Hematopoietic multipotent progenitor cell treated with erythropoietin and hydrocortisone succinate and interleukin-3 and kit ligand, for 15 days (in vitro differentiated cells): Measurements from ENCODE around the gene PLIN1.

ENCODE experiments used
- DNase-seq: peaks from one replicate; pipeline ENCODE4 v3.0.0-alpha.2; 2015; ENCODE audit warnings: low spot score

Gene PLIN1

GRCh38 chr15:89672221-89673164 is 6.7 kb downstream of the PLIN1 start:
- DNase-seq = no peak

- no peak for DNase-seq
Observed at GRCh38 chr15:89671687-89672086, 7.5 kb downstream of the PLIN1 start.

- no peak for DNase-seq
Observed at GRCh38 chr15:89670971-89671560, 8.1 kb downstream of the PLIN1 start.

- no peak for DNase-seq
Observed at GRCh38 chr15:89669941-89670340, 9.2 kb downstream of the PLIN1 start.

GRCh38 chr15:89669309-89669865 is 9.8 kb downstream of the PLIN1 start:
- no peak for DNase-seq

GRCh38 chr15:89668171-89668570 is 11.0 kb downstream of the PLIN1 start:
- DNase-seq = no peak

- DNase-seq = no peak
Observed at GRCh38 chr15:89667706-89667960, 11.5 kb downstream of the PLIN1 start.

- no peak for DNase-seq
Observed at GRCh38 chr15:89666858-89667705, 12.1 kb downstream of the PLIN1 start.

GRCh38 chr15:89666184-89666857 is 12.8 kb downstream of the PLIN1 start:
- no peak for DNase-seq

GRCh38 chr15:89665449-89666181 is 13.6 kb downstream of the PLIN1 start:
- DNase-seq = no peak

- DNase-seq = no peak
Observed at GRCh38 chr15:89664441-89665350, 14.5 kb downstream of the PLIN1 start.

GRCh38 chr15:89662893-89663626 is 16.1 kb downstream of the PLIN1 start:
- DNase-seq = no peak

- DNase-seq = no peak
Observed at GRCh38 chr15:89660556-89660955, 18.6 kb downstream of the PLIN1 start.

- no peak for DNase-seq
Observed at GRCh38 chr15:89659295-89659694, 19.9 kb downstream of the PLIN1 start.

GRCh38 chr15:89657686-89658200 is 21.4 kb downstream of the PLIN1 start:
- DNase-seq = no peak

- DNase-seq = no peak
Observed at GRCh38 chr15:89656116-89656815, 22.9 kb downstream of the PLIN1 start.

GRCh38 chr15:89654847-89655805 is 24.0 kb downstream of the PLIN1 start, which contains the start of gene KIF7:
Gene KIF7, minus strand, starts transcription at chr15:89655467. Its CDS starts 2,537 bp downstream, at chr15:89652930.
- DNase-seq = no peak
